Esophagus muscularis mucosa (tissue), 4 donors: ENCODE data around the gene ZXDB.

ENCODE experiments used
- CTCF ChIP-seq, 3 experiments: fragments of 200-600 bp in 2 of 3; fragments of 450-650 bp in 1 of 3; sonication (generic) in 2 of 3; IDR thresholded peaks; one replicate each; pipeline ENCODE4 v1.5.1; 2017 to 2019; ENCODE audit warnings: antibody characterized with exemption in 3 of 3, mild to moderate bottlenecking in 2 of 3, moderate library complexity in 1 of 3
- EP300 ChIP-seq: sonication (generic); formaldehyde crosslinking; IDR thresholded peaks from one replicate; pipeline ENCODE4 v1.6.1; 2017; ENCODE audit warnings: antibody characterized with exemption
- POLR2AphosphoS5 ChIP-seq, 2 donors: sonication (generic); formaldehyde crosslinking; IDR thresholded peaks; one replicate each; pipeline ENCODE4 v1.6.1; 2017; ENCODE audit warnings: antibody characterized with exemption in 2 of 2

GRCh38 chrX:57573754-57574153 lies 18.1 kb upstream of the ZXDB start:
- TF ChIP-seq CTCF (IDR thresholded peaks at IDR 0.05) (peak; percentile 29 to 45 (median 30)), EP300 (no peak), POLR2AphosphoS5 (IDR thresholded peaks at IDR 0.05) (no peak)
